B cell (primary cell): ENCODE results near the gene FAM120B. TPM values are rescaled to one million over a fixed set of nuclear protein-coding genes. Genes with fewer than 3 reads are reported as not detected.

Experiments used
- ATAC-seq: fragments of 200-7000 bp; cut with Tn5 transposase; one replicate; pipeline ENCODE4 v1.10.0; 2021; ENCODE audit warnings: low read depth, mild to moderate bottlenecking, moderate number of reproducible peaks, moderate library complexity
- CTCF ChIA-PET: fragments of 350-600 bp; sonication (Branson Sonifier 250); formaldehyde crosslinking; loops from one replicate; lab custom pipeline; 2021; ENCODE audit warnings: antibody characterized with exemption, inconsistent platforms; lab: Charles Lee
- POLR2A ChIA-PET: fragments of 350-600 bp; sonication (Branson Sonifier 250); formaldehyde crosslinking; loops from one replicate; lab custom pipeline; 2021; ENCODE audit warnings: antibody characterized with exemption; lab: Charles Lee
- DNase-seq: peaks from one replicate; pipeline ENCODE4 v3.0.0; 2013
- H2AFZ ChIP-seq: 2 replicates; pipeline ENCODE4 v1.6.1; 2012; ENCODE audit warnings: mild to moderate bottlenecking, low read depth, low read length; ENCODE audit not compliant: insufficient read depth, poor library complexity, severe bottlenecking
- H3K27ac ChIP-seq, 2 donors: 1 replicate in 1 of 2; 2 replicates in 1 of 2; pipeline ENCODE4 v1.5.1; 2012 to 2013; ENCODE audit warnings: low read length in 2 of 2, mild to moderate bottlenecking in 2 of 2, moderate library complexity in 1 of 2
- H3K27me3 ChIP-seq, 4 experiments: fragments of 200-600 bp in 1 of 4; sonication (generic) in 1 of 4; replicated peaks in 1 of 4; 1 replicate in 2 of 4; 2 replicates in 2 of 4; pipeline versions ENCODE4 v1.6.1 to v1.7.0; 2013 to 2016; ENCODE audit warnings: low read length in 3 of 4, mild to moderate bottlenecking in 2 of 4, mixed read lengths in 1 of 4, moderate library complexity in 1 of 4; ENCODE audit not compliant: insufficient read depth in 4 of 4, control insufficient read depth in 3 of 4; ENCODE audit errors: control extremely low read depth in 1 of 4
- H3K36me3 ChIP-seq, 2 experiments: replicated peaks in 1 of 2; 1 replicate in 1 of 2; 2 replicates in 1 of 2; pipeline versions ENCODE4 v1.6.1 to v1.7.1; 2013; ENCODE audit warnings: low read length in 1 of 2; ENCODE audit not compliant: insufficient read depth in 2 of 2, control insufficient read depth in 1 of 2; ENCODE audit errors: control extremely low read depth in 1 of 2, extremely low read depth in 1 of 2
- H3K4me1 ChIP-seq, 2 donors: fragments of 200-600 bp in 1 of 2; sonication (generic) in 1 of 2; 1 replicate in 1 of 2; 2 replicates in 1 of 2; pipeline versions ENCODE4 v1.5.1 to v1.6.1; 2013 to 2017; ENCODE audit warnings: low read length in 2 of 2; ENCODE audit not compliant: control insufficient read depth in 2 of 2, insufficient read depth in 2 of 2
- H3K4me2 ChIP-seq: replicated peaks from 2 replicates; pipeline ENCODE3; 2012; ENCODE audit warnings: mild to moderate bottlenecking, low read depth, low read length; ENCODE audit not compliant: poor library complexity, severe bottlenecking
- H3K4me3 ChIP-seq, 5 experiments: fragments of 200-600 bp in 1 of 5; sonication (generic) in 1 of 5; 1 replicate in 3 of 5; 2 replicates in 2 of 5; pipeline versions ENCODE4 v1.5.1 to v1.7.0; 2011 to 2016; ENCODE audit warnings: low read length in 4 of 5, mild to moderate bottlenecking in 4 of 5, low read depth in 2 of 5, control low read depth in 1 of 5, moderate library complexity in 1 of 5; ENCODE audit not compliant: insufficient read depth in 1 of 5; ENCODE audit errors: control extremely low read depth in 1 of 5, extremely low read depth in 1 of 5
- H3K79me2 ChIP-seq: fragments of 200-600 bp; sonication (generic); one replicate; pipeline ENCODE4 v1.6.0; 2016; ENCODE audit warnings: low read length; ENCODE audit not compliant: control insufficient read depth, insufficient read depth
- H3K9ac ChIP-seq: fragments of 200-600 bp; sonication (generic); 2 replicates; pipeline ENCODE4 v1.6.1; 2017; ENCODE audit warnings: mild to moderate bottlenecking, low read length, moderate library complexity
- H3K9me3 ChIP-seq, 3 donors: one replicate each; pipeline versions ENCODE4 v1.6.1 to v1.7.1; 2013; ENCODE audit warnings: low read length in 2 of 3; ENCODE audit not compliant: control insufficient read depth in 2 of 3, insufficient read depth in 1 of 3; ENCODE audit errors: control extremely low read depth in 1 of 3
- H4K20me1 ChIP-seq: 2 replicates; pipeline ENCODE4 v1.6.0; 2012; ENCODE audit warnings: mild to moderate bottlenecking, low read length; ENCODE audit not compliant: insufficient read depth, control insufficient read depth, poor library complexity, severe bottlenecking
- H3K27ac Mint-ChIP-seq: one replicate; pipeline ENCODE4 v1.8.0; 2021; ENCODE audit warnings: mixed read lengths
- H3K27me3 Mint-ChIP-seq: one replicate; pipeline ENCODE4 v1.8.0; 2021; ENCODE audit warnings: mixed read lengths
- H3K4me1 Mint-ChIP-seq: one replicate; pipeline ENCODE4 v1.8.0; 2021; ENCODE audit warnings: mixed read lengths
- H3K4me3 Mint-ChIP-seq: one replicate; pipeline ENCODE4 v1.8.0; 2021; ENCODE audit warnings: mixed read lengths
- H3K9me3 Mint-ChIP-seq: one replicate; pipeline ENCODE4 v1.8.0; 2022; ENCODE audit warnings: mixed read lengths; ENCODE audit not compliant: insufficient read depth
- CTCF ChIP-seq: fragments of 200-600 bp; IDR thresholded peaks from one replicate; pipeline ENCODE4 v1.8.0; 2022; ENCODE audit warnings: antibody characterized with exemption, mild to moderate bottlenecking
- EZH2 ChIP-seq: IDR thresholded peaks from 2 replicates; pipeline ENCODE4 v1.6.1; 2012; ENCODE audit warnings: borderline replicate concordance, low read depth, mild to moderate bottlenecking, moderate library complexity, low read length; ENCODE audit not compliant: insufficient read depth, poor library complexity, severe bottlenecking
- WGBS: methylation state at CpG from one replicate; pipeline ENCODE4 v1.1.5; 2013; ENCODE audit warnings: missing lambda C conversion rate; ENCODE audit not compliant: insufficient coverage; 5-methylcytosine and 5-hydroxymethylcytosine counted together
- intact Hi-C: fragments of 100-400 bp; cut with micrococcal nuclease; formaldehyde crosslinking; loops from one replicate; pipeline ENCODE4 v1.10.0; 2022
- polyA plus RNA-seq: library from polyadenylated mRNA; depleted of rRNA; stranded (reverse); fragments of >200 nt; gene quantifications from 2 replicates; pipeline ENCODE4 v1.2.3, GENCODE V29; 2012
- total RNA-seq, 2 donors: library from RNA; stranded (reverse); fragments of 120-200 nt in 1 of 2; gene quantifications; 1 replicate in 1 of 2; 2 replicates in 1 of 2; pipeline versions ENCODE4 v1.2.3 to v1.2.4, GENCODE V29; 2013 to 2022

FAM120B gene
- total and polyA plus RNA-seq, 2 donors (not counting 1 experiment from before 2014, with no cell fraction given): 12.5 to 51.7 TPM

GRCh38 chr6:170372380-170373325 lies 66.1 kb downstream of the FAM120B start:
- ATAC-seq (no peak), DNase-seq (no peak)
- intact Hi-C loops: no loop called here
- Histone ChIP-seq H3K36me3 (peaks cover 0 to 20% of the 10 kb centered on the region in 2 experiments), H3K9ac (no peak overlapping the region), H3K4me3 (no peak overlapping the region), H3K79me2 (no peaks in the 10 kb centered on the region), H2AFZ (no peak overlapping the region), H4K20me1 (no peaks in the 10 kb centered on the region), H3K27me3 (no peaks in the 10 kb centered on the region), H3K4me1 (peaks cover 0 to 5% of the 10 kb centered on the region in 2 donors), H3K4me2 (no peak overlapping the region), H3K27ac (no peak overlapping the region), H3K9me3 (no peaks in the 10 kb centered on the region)
- H3K27me3 Mint-ChIP-seq: no peaks in the 10 kb centered on the region
- TF ChIP-seq EZH2: no peak
- no peak for TF ChIP-seq CTCF
- CTCF ChIA-PET: interaction anchor here (0.6 kb wide), 1 partner anchor 499 kb away, joined by 3 read pairs; no protein-coding TSS in a partner anchor
- no peaks in the 10 kb centered on the region for H3K9me3 Mint-ChIP-seq
- H3K4me3 Mint-ChIP-seq: no peak overlapping the region
- 96% methylated on average over 5 of the region's 11 CpGs for WGBS
- peaks cover 15% of the 10 kb centered on the region for H3K4me1 Mint-ChIP-seq
- POLR2A ChIA-PET: no interaction called here
- H3K27ac Mint-ChIP-seq: no peak overlapping the region
